NB4 (cell line): ENCODE data around the gene TMEM145.

ENCODE experiments used
- CTCF ChIP-seq: IDR thresholded peaks from one replicate; pipeline ENCODE4 v1.5.1; 2012; ENCODE audit warnings: low read depth, low read length
- MAX ChIP-seq: IDR thresholded peaks from 2 replicates; pipeline ENCODE4 v1.6.1; 2011; ENCODE audit warnings: low read depth, low read length
- MYC ChIP-seq: IDR thresholded peaks from 2 replicates; pipeline ENCODE4 v1.6.1; 2011; ENCODE audit warnings: low read depth, low read length
- POLR2A ChIP-seq: IDR thresholded peaks from 2 replicates; pipeline ENCODE4 v1.6.1; 2011; ENCODE audit warnings: mild to moderate bottlenecking; ENCODE audit not compliant: insufficient read length; ENCODE audit errors: extremely low read depth

GRCh38 chr19:42348211-42348610 is 35.1 kb downstream of the TMEM145 start:
- no peak for TF ChIP-seq CTCF
- TF ChIP-seq POLR2A = no peak
- no peak for TF ChIP-seq MYC
- TF ChIP-seq MAX = no peak
